Activated CD8-positive, alpha-beta T cell treated with anti-CD3 and anti-CD28 coated beads for 36 hours (primary cell): ENCODE results near the gene KCNC3. TPM values are rescaled to one million over a fixed set of nuclear protein-coding genes. Genes with fewer than 3 reads are reported as not detected.

Source experiments
- ATAC-seq: fragments of 200-7000 bp; cut with Tn5 transposase; one replicate; pipeline ENCODE4 v1.10.0; 2021; ENCODE audit warnings: mild to moderate bottlenecking, moderate library complexity
- CTCF ChIA-PET: fragments of 350-600 bp; sonication (Branson Sonifier 250); formaldehyde crosslinking; loops from one replicate; lab custom pipeline; 2021; ENCODE audit warnings: antibody characterized with exemption; lab: Charles Lee
- POLR2A ChIA-PET: fragments of 350-600 bp; sonication (Branson Sonifier 250); formaldehyde crosslinking; loops from one replicate; lab custom pipeline; 2021; ENCODE audit warnings: antibody characterized with exemption; lab: Charles Lee
- DNase-seq: peaks from one replicate; pipeline ENCODE4 v3.0.0-alpha.2; 2020
- H3K27ac Mint-ChIP-seq: one replicate; pipeline ENCODE4 v1.8.0; 2021; ENCODE audit warnings: mild to moderate bottlenecking, mixed read lengths
- H3K27me3 Mint-ChIP-seq: one replicate; pipeline ENCODE4 v1.8.0; 2021; ENCODE audit warnings: mixed read lengths
- H3K36me3 Mint-ChIP-seq: one replicate; pipeline ENCODE4 v1.8.0; 2021; ENCODE audit warnings: low read depth, mixed read lengths
- H3K4me1 Mint-ChIP-seq: one replicate; pipeline ENCODE4 v1.8.0; 2021; ENCODE audit warnings: low read depth, mixed read lengths
- H3K4me3 Mint-ChIP-seq: one replicate; pipeline ENCODE4 v1.8.0; 2021; ENCODE audit warnings: mild to moderate bottlenecking, moderate library complexity, mixed read lengths
- H3K9me3 Mint-ChIP-seq: one replicate; pipeline ENCODE4 v1.8.0; 2021; ENCODE audit warnings: mixed read lengths
- intact Hi-C: fragments of 100-400 bp; cut with micrococcal nuclease; formaldehyde crosslinking; loops from one replicate; pipeline ENCODE4 v1.10.0; 2022
- total RNA-seq, 2 experiments: library from RNA; stranded (reverse); gene quantifications; one replicate each; pipeline ENCODE4 v1.2.3, GENCODE V29; 2021
- TF ChIP-seq, protein P1 (sequence below): fragments of 200-600 bp; IDR thresholded peaks from one replicate; pipeline ENCODE4 v1.8.0; 2022; ENCODE audit warnings: antibody characterized with exemption, mild to moderate bottlenecking

Gene KCNC3
- total RNA-seq, 2 experiments from 2014 or later = 0.77 to 0.81 TPM

DNA sequence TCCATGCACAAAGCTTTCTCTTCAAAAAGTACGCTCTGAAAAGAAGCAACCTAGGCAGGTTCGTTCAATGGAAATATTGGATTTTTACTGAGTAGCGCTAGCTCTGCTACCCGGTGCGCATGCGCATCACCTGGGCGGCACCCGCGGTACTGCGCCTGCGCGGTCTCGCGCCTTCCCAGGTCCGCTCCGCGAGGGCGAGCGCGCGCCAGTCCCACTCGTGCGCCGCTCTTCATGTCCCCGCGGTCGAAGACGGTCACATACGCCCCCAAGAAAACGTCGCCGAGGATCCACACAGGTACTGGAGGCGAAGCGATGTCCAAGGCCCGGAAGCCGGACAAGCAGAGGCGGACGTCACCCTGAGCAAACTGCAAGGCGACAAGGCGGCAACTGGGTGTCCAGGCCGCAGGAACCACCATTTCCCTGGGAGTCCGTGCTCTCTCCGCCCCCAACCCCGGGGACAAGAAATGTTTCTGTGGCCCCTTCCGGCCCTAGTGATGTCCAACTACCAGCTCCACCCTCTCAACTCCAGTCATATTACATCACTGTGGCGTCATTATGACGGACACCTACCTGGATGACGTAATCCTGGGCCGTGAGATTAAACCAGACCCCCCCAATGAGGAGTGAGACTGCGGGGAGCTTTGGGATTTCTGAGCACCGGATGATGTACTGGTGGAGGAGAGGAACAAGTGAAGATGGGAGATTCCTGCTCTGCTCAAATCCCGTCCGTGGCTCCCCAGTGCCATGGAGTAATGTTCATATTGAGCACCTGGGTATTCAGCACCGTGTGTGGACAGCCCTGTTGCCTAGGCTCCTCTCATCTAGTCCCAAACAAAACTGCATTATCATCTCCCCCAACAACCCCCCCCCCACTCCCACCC is 4.8 kb upstream of the KCNC3 start:
- peak overlapping the region; percentile 88 for H3K27ac Mint-ChIP-seq
- H3K27me3 Mint-ChIP-seq = peaks cover 55% of the 10 kb centered on the region
- ATAC-seq (peak; percentile 26), DNase-seq (no peak)
- TF ChIP-seq, protein P1, sequence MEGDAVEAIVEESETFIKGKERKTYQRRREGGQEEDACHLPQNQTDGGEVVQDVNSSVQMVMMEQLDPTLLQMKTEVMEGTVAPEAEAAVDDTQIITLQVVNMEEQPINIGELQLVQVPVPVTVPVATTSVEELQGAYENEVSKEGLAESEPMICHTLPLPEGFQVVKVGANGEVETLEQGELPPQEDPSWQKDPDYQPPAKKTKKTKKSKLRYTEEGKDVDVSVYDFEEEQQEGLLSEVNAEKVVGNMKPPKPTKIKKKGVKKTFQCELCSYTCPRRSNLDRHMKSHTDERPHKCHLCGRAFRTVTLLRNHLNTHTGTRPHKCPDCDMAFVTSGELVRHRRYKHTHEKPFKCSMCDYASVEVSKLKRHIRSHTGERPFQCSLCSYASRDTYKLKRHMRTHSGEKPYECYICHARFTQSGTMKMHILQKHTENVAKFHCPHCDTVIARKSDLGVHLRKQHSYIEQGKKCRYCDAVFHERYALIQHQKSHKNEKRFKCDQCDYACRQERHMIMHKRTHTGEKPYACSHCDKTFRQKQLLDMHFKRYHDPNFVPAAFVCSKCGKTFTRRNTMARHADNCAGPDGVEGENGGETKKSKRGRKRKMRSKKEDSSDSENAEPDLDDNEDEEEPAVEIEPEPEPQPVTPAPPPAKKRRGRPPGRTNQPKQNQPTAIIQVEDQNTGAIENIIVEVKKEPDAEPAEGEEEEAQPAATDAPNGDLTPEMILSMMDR = peak; percentile 29
- H3K4me1 Mint-ChIP-seq = peaks cover 56% of the 10 kb centered on the region
- intact Hi-C loops = no loop called here
- peaks cover 10% of the 10 kb centered on the region for H3K36me3 Mint-ChIP-seq
- H3K4me3 Mint-ChIP-seq = peak overlapping the region; percentile 74
- POLR2A ChIA-PET = interaction anchor here (1.0 to 2.0 kb wide), 4 partner anchors 10 to 117 kb away, joined by 3 to 6 read pairs (median 4); no protein-coding TSS in a partner anchor
- H3K9me3 Mint-ChIP-seq = peaks cover 7% of the 10 kb centered on the region
- CTCF ChIA-PET = interaction anchor here (0.9 to 1.7 kb wide), 3 partner anchors 8 to 126 kb away, joined by 4 to 9 read pairs (median 5); no protein-coding TSS in a partner anchor

DNA sequence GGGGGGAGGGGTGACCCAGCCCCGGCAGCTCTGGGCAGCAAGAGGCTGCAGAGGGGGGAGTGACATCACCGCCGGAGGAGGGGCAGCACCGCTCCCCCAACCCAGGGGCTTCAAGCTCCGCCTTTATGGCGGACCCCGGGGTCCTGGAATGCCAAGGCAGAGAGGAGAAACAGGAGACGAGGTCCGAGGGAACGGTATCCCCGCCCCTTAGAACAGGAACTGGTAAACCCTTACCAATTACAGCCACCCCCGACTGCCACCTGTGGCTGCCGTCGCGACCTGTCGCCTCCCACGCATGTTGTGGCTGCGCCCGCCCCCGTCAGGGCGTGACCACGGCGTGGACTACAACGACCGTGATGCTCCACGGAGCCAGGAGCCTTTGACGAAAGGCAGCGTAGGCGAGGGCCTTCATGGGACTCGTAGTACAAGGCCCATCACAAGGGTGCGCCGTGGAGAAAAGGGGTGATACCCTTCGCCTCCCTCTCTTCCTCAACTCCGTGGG is 4.1 kb upstream of the KCNC3 start:
- intact Hi-C loops = no loop called here
- H3K27ac Mint-ChIP-seq = peak overlapping the region; percentile 88
- peak; percentile 65 for ATAC-seq
- TF ChIP-seq, protein P1 = no peak
- peaks cover 56% of the 10 kb centered on the region for H3K4me1 Mint-ChIP-seq
- DNase-seq = peak; percentile 98
- peak overlapping the region; percentile 74 for H3K4me3 Mint-ChIP-seq
- peaks cover 56% of the 10 kb centered on the region for H3K27me3 Mint-ChIP-seq
- ChIA-PET CTCF (interaction anchor here (0.9 to 1.7 kb wide), 3 partner anchors 9 to 127 kb away, joined by 4 to 9 read pairs (median 5); no protein-coding TSS in a partner anchor), POLR2A (interaction anchor here (1.0 to 2.0 kb wide), 3 partner anchors 11 to 25 kb away, joined by 3 to 6 read pairs (median 4); no protein-coding TSS in a partner anchor)
- peaks cover 7% of the 10 kb centered on the region for H3K9me3 Mint-ChIP-seq
- peaks cover 10% of the 10 kb centered on the region for H3K36me3 Mint-ChIP-seq

DNA sequence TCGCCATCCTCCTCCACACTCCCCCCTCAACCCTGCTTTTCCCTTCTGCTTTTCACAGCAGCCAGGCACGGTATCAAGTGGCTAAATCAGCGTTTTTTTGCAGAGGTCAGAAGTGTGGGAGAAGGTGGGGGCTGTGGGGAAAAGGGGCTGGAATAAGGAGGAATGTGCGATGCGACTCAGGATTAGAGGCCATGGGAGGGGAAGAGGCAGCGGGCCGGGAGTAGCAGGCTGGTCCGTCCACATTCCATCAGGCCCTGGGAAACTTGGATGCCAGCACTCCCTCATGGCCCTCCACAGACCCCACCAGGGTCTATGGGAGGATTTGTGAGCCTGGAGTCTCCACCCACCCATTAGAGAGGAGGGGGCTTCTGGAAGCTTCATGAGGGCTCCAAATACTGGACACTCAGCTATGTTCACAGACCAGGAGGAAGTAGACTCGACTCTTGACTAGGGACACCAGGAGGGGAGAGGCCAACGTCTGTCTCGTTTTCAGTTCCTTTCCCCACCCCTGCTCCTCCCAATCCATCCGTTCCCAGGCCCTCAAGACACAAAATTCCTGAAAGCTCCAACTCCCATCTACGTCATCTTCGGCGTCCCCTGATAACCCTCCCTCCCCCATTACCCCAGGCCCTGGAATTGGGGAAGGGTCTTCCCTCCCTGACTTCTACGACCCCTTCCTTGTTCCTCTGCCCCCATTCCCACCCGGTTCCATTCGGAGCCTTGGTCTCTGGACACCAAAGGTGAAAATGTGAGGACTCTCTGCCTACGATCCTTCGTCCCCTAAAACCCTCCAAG is 3.3 kb upstream of the KCNC3 start:
- ChIA-PET CTCF (interaction anchor here (1.7 kb wide), 1 partner anchor 128 kb away, joined by 4 read pairs; no protein-coding TSS in a partner anchor), POLR2A (interaction anchor here (0.9 to 1.2 kb wide), 2 partner anchors 15 to 26 kb away, joined by 3 read pairs; no protein-coding TSS in a partner anchor)
- peaks cover 59% of the 10 kb centered on the region for H3K27me3 Mint-ChIP-seq
- H3K9me3 Mint-ChIP-seq = peaks cover 7% of the 10 kb centered on the region
- peaks cover 59% of the 10 kb centered on the region for H3K4me1 Mint-ChIP-seq
- no peak overlapping the region for H3K27ac Mint-ChIP-seq
- DNase-seq (no peak), ATAC-seq (no peak)
- intact Hi-C loops = no loop called here
- H3K4me3 Mint-ChIP-seq = peak overlapping the region; percentile 74
- H3K36me3 Mint-ChIP-seq = peaks cover 10% of the 10 kb centered on the region
- TF ChIP-seq, protein P1 = no peak

DNA sequence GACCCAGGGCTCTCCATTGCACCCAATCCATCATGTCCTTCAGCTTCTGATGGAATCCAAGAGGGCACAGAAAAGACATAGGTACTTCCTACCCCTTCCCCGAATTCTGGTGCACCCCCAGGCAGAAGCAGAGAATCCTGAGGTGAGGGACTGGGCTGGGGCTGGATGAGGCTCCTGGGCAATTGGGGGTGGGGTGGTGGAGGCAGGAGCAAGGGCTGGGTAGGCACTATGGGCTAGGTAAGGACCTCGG is 2.7 kb upstream of the KCNC3 start:
- H3K4me3 Mint-ChIP-seq = peak overlapping the region; percentile 74
- TF ChIP-seq, protein P1 = no peak
- ATAC-seq (no peak), DNase-seq (no peak)
- H3K27ac Mint-ChIP-seq = peak overlapping the region; percentile 45
- ChIA-PET CTCF (interaction anchor here (1.7 kb wide), 1 partner anchor 129 kb away, joined by 4 read pairs; no protein-coding TSS in a partner anchor), POLR2A (interaction anchor here (0.9 kb wide), 1 partner anchor 16 kb away, joined by 3 read pairs; no protein-coding TSS in a partner anchor)
- intact Hi-C loops = no loop called here
- peaks cover 62% of the 10 kb centered on the region for H3K27me3 Mint-ChIP-seq
- peaks cover 63% of the 10 kb centered on the region for H3K4me1 Mint-ChIP-seq
- H3K36me3 Mint-ChIP-seq = peaks cover 10% of the 10 kb centered on the region
- H3K9me3 Mint-ChIP-seq = peaks cover 7% of the 10 kb centered on the region
